Colonic mucosa (tissue), 4 donors: ENCODE data around the gene FOXP1. TPM values are rescaled to one million over a fixed set of nuclear protein-coding genes. Genes with fewer than 3 reads are reported as not detected.

Experiments used
- DNase-seq: peaks from one replicate; pipeline ENCODE4 v3.0.0-alpha.2; 2020
- H3K27ac ChIP-seq: fragments of 200-600 bp; one replicate; pipeline ENCODE4 v1.8.0; 2021
- H3K27me3 ChIP-seq: fragments of 200-600 bp; one replicate; pipeline ENCODE4 v1.8.0; 2021
- H3K36me3 ChIP-seq: fragments of 200-600 bp; one replicate; pipeline ENCODE4 v1.8.0; 2021
- H3K4me1 ChIP-seq: fragments of 200-600 bp; one replicate; pipeline ENCODE4 v1.8.0; 2021; ENCODE audit warnings: mild to moderate bottlenecking
- H3K4me3 ChIP-seq: fragments of 200-600 bp; one replicate; pipeline ENCODE4 v1.8.0; 2021
- H3K9ac ChIP-seq, 2 donors: one replicate each; pipeline ENCODE4 v1.7.0; 2013; ENCODE audit warnings: control low read depth in 2 of 2, low read depth in 2 of 2, low read length in 2 of 2
- H3K9me3 ChIP-seq: fragments of 200-600 bp; one replicate; pipeline ENCODE4 v1.8.0; 2021
- intact Hi-C: fragments of 100-400 bp; cut with DNase I; formaldehyde crosslinking; loops from one replicate; pipeline ENCODE4 v1.14.1; 2022
- total RNA-seq, 2 donors: library from RNA; stranded (reverse); fragmentation: NEBNext Ultra II Directional in 1 of 2; extraction: Animal tissue kit (Norgen Biotek cat#: 25700) in 1 of 2; gene quantifications; one replicate each; pipeline ENCODE4 v1.2.1, GENCODE V29; 2021
- TF ChIP-seq, protein P1 (sequence below): fragments of 200-600 bp; IDR thresholded peaks from one replicate; pipeline ENCODE4 v1.8.0; 2022; ENCODE audit warnings: antibody characterized with exemption, mild to moderate bottlenecking
- donor health status: healthy.
- donor health status: DM: no; HTN: no; CAD: no.
- donor health status: DM: no; HTN: no; CAD: no.

Gene FOXP1
- total RNA-seq, 2 donors from 2014 or later: 127 to 128 TPM

DNA sequence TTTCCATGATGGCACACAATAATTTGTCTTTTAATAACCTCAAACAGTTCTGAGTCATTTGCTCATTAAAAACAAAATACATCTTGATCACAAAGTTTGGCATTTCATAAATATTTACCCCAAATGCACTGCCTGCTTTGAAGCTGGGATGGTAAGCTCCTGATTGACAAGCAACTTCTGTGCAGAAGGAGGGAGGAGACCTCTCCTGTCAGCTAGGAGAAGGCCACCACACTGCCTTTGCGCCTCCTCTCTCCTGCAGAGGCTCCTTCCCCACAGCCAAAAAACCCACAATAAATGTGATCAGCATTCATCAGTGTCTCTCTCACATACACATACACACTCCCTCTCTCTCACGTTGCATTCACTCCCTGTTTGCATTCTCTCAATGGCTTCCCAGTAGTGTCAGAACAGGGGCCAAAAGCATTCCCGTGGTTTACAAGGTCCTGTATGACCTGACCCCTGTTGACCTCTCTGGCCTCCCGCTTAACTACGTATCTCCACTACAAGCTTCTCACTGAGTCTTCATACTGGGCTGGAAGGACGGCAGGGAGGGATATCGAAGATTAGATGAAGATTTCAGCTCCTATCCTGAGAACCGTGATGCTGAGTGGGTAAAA, 216.4 kb downstream of the FOXP1 start:
- Histone ChIP-seq H3K4me1 (no peaks in the 10 kb centered on the region), H3K9ac (no peak overlapping the region), H3K36me3 (no peaks in the 10 kb centered on the region), H3K27me3 (no peaks in the 10 kb centered on the region), H3K9me3 (no peaks in the 10 kb centered on the region), H3K27ac (no peak overlapping the region), H3K4me3 (no peak overlapping the region)
- TF ChIP-seq, protein P1, sequence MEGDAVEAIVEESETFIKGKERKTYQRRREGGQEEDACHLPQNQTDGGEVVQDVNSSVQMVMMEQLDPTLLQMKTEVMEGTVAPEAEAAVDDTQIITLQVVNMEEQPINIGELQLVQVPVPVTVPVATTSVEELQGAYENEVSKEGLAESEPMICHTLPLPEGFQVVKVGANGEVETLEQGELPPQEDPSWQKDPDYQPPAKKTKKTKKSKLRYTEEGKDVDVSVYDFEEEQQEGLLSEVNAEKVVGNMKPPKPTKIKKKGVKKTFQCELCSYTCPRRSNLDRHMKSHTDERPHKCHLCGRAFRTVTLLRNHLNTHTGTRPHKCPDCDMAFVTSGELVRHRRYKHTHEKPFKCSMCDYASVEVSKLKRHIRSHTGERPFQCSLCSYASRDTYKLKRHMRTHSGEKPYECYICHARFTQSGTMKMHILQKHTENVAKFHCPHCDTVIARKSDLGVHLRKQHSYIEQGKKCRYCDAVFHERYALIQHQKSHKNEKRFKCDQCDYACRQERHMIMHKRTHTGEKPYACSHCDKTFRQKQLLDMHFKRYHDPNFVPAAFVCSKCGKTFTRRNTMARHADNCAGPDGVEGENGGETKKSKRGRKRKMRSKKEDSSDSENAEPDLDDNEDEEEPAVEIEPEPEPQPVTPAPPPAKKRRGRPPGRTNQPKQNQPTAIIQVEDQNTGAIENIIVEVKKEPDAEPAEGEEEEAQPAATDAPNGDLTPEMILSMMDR: no peak
- intact Hi-C loops: no loop called here
- no peak for DNase-seq

- Histone ChIP-seq H3K27ac (no peak overlapping the region), H3K9me3 (no peaks in the 10 kb centered on the region), H3K4me3 (no peak overlapping the region), H3K36me3 (no peaks in the 10 kb centered on the region), H3K27me3 (no peaks in the 10 kb centered on the region), H3K4me1 (no peaks in the 10 kb centered on the region), H3K9ac (no peak overlapping the region)
- intact Hi-C loops: no loop called here
- DNase-seq: no peak
- TF ChIP-seq, protein P1: no peak
Measured at GRCh38 chr3:71361334-71361890, 222.1 kb downstream of the FOXP1 start.

DNA sequence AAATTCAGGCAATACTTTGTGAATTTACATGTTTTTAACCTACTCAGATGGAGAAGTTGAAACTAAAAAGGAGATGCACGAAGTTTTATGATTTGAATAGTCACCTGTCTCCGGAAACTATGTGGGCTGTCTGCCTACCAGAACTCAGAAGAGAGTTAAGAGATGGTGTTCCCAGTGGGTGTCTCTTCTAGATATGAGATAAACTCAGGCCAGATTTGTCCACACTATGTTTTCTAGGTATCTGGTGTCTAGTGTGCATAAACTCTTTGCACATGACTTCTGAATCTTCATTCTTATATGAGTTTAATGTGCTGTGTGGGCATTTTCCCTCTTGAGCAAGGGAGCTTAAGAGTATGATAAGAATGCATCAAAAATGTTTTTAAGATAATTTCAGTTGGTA, 222.8 kb downstream of the FOXP1 start:
- Histone ChIP-seq H3K9me3 (no peaks in the 10 kb centered on the region), H3K9ac (no peak overlapping the region), H3K36me3 (no peaks in the 10 kb centered on the region), H3K4me1 (no peaks in the 10 kb centered on the region), H3K27me3 (no peaks in the 10 kb centered on the region), H3K4me3 (no peak overlapping the region), H3K27ac (no peak overlapping the region)
- intact Hi-C loops: no loop called here
- no peak for DNase-seq
- TF ChIP-seq, protein P1: no peak

DNA sequence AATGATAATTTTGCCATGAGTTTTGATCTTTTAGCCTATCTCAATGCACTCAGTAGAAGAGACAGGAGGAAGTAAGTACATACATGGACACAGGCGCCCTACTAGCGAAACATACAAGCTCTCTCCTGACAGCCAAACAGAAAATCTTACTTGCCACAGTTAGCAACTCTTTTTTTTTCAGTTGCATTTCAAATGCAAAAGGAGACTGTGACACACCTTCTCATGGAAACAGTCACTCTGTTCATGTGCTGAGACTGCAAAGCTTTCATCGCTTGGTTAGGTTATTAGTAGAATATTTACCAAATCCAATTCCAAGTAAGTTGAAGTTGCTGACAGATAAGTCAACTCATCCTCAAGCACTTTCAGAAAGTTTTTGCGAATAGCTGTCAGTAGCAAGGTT, 223.3 kb downstream of the FOXP1 start:
- Histone ChIP-seq H3K9me3 (no peaks in the 10 kb centered on the region), H3K36me3 (no peaks in the 10 kb centered on the region), H3K4me1 (no peaks in the 10 kb centered on the region), H3K27me3 (no peaks in the 10 kb centered on the region), H3K9ac (no peak overlapping the region), H3K27ac (no peak overlapping the region), H3K4me3 (no peak overlapping the region)
- TF ChIP-seq, protein P1: no peak
- DNase-seq: no peak
- intact Hi-C loops: no loop called here

DNA sequence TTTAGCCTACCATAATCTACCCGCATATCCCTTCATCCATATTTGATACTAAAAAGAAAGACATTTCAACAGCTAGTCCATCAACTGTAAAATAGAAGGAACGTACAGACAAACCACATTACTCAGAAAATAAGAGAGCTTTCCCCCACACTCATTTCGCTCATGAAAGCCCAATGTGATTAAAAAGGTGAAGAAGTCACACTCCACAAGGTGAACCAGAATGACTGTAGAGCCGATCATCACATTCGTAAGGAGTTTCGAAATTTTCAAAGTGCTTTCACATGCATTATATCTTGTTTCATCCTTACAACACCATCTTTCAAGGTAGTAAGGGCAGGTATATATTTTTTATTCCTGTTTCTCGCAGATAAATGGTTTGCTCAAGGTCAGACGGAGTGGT, 225.3 kb downstream of the FOXP1 start:
- Histone ChIP-seq H3K9me3 (no peaks in the 10 kb centered on the region), H3K27ac (no peak overlapping the region), H3K36me3 (no peaks in the 10 kb centered on the region), H3K4me1 (no peaks in the 10 kb centered on the region), H3K9ac (no peak overlapping the region), H3K27me3 (no peaks in the 10 kb centered on the region), H3K4me3 (no peak overlapping the region)
- no peak for DNase-seq
- TF ChIP-seq, protein P1: no peak
- intact Hi-C loops: no loop called here
